A673 (cell line): ENCODE results near the gene GNA14.

Experiments
- EZH2 ChIP-seq: fragments of 200-600 bp; sonication (generic); IDR thresholded peaks from 2 replicates; pipeline ENCODE4 v1.6.1; 2017; ENCODE audit warnings: borderline replicate concordance, low read depth, mild to moderate bottlenecking, mixed read lengths, antibody characterized with exemption, low read length; ENCODE audit not compliant: poor library complexity, severe bottlenecking
- TF ChIP-seq, protein P1 (sequence below): fragments of 300-800, 200-600 bp; sonication (generic); conservative IDR thresholded peaks from 2 replicates; pipeline ENCODE4 v1.5.1; 2017; ENCODE audit warnings: low read depth, mild to moderate bottlenecking, antibody characterized with exemption, low read length, moderate library complexity, mixed read lengths

GRCh38 chr9:77673941-77674791, 26.0 kb upstream of the GNA14 start:
- TF ChIP-seq, protein P1, sequence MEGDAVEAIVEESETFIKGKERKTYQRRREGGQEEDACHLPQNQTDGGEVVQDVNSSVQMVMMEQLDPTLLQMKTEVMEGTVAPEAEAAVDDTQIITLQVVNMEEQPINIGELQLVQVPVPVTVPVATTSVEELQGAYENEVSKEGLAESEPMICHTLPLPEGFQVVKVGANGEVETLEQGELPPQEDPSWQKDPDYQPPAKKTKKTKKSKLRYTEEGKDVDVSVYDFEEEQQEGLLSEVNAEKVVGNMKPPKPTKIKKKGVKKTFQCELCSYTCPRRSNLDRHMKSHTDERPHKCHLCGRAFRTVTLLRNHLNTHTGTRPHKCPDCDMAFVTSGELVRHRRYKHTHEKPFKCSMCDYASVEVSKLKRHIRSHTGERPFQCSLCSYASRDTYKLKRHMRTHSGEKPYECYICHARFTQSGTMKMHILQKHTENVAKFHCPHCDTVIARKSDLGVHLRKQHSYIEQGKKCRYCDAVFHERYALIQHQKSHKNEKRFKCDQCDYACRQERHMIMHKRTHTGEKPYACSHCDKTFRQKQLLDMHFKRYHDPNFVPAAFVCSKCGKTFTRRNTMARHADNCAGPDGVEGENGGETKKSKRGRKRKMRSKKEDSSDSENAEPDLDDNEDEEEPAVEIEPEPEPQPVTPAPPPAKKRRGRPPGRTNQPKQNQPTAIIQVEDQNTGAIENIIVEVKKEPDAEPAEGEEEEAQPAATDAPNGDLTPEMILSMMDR = no peak
- no peak for TF ChIP-seq EZH2
